AG09319 (cell line): Measurements from ENCODE around the gene SBF1.
"Not testable (repeated sequence)": the region's sequence is repeated elsewhere in the genome, so short reads cannot be mapped to it uniquely, and the experiment has no call there.

Experiments
- DNase-seq: peaks from one replicate; pipeline ENCODE4 v3.0.0-alpha.2; 2010; ENCODE audit warnings: low read depth; ENCODE audit errors: extremely low read depth
- CTCF ChIP-seq: IDR thresholded peaks from 2 replicates; pipeline ENCODE4 v1.5.1; 2011; ENCODE audit warnings: low read depth, mild to moderate bottlenecking, inconsistent platforms, low read length, moderate library complexity

SBF1 gene

GRCh38 chr22:50420015-50420414 lies 54.8 kb downstream of the SBF1 start:
- TF ChIP-seq CTCF, result no peak
- DNase-seq, result no peak

- TF ChIP-seq CTCF, result no peak
Observed at GRCh38 chr22:50419116-50419515, 55.7 kb downstream of the SBF1 start.

GRCh38 chr22:50418624-50419023 lies 56.2 kb downstream of the SBF1 start:
- DNase-seq, result no peak
- no peak for TF ChIP-seq CTCF

More at GRCh38 chr22:50419116-50419515, 55.7 kb downstream of the SBF1 start:
- no peak for DNase-seq

- no peak for TF ChIP-seq CTCF
- DNase-seq, result no peak
Observed at GRCh38 chr22:50417411-50418210, 57.2 kb downstream of the SBF1 start.

GRCh38 chr22:50416996-50417395 lies 57.8 kb downstream of the SBF1 start:
- DNase-seq, result no peak
- no peak for TF ChIP-seq CTCF

- DNase-seq, result no peak
- no peak for TF ChIP-seq CTCF
Observed at GRCh38 chr22:50415426-50415825, 59.4 kb downstream of the SBF1 start.

- no peak for DNase-seq
- TF ChIP-seq CTCF, result no peak
Observed at GRCh38 chr22:50414476-50415248, 60.2 kb downstream of the SBF1 start.

GRCh38 chr22:50408954-50409353 lies 65.9 kb downstream of the SBF1 start:
- DNase-seq, result not testable (repeated sequence)
